A549 (cell line): Measurements from ENCODE around the gene FHIT.

Experiments
- BCL3 ChIP-seq: fragments of >200 bp; sonication (Bioruptor Twin); formaldehyde crosslinking; IDR thresholded peaks from 3 replicates; pipeline ENCODE4 v1.6.1; 2016
- CTCF ChIP-seq: fragments of >200 bp; sonication (Bioruptor Twin); formaldehyde crosslinking; IDR thresholded peaks from 3 replicates; pipeline ENCODE4 v1.5.1; 2016
- EP300 ChIP-seq, 2 experiments: fragments of >200 bp; sonication (Bioruptor Twin); formaldehyde crosslinking; IDR thresholded peaks; 2 replicates in 1 of 2; 3 replicates in 1 of 2; pipeline ENCODE4 v1.6.1; 2016 to 2017
- JUNB ChIP-seq: fragments of >200 bp; sonication (Bioruptor Twin); formaldehyde crosslinking; IDR thresholded peaks from 2 replicates; pipeline ENCODE4 v1.6.1; 2016
- POLR2A ChIP-seq: IDR thresholded peaks from 2 replicates; pipeline ENCODE4 v1.6.1; 2012; ENCODE audit warnings: mild to moderate bottlenecking, low read length
- POLR2AphosphoS2 ChIP-seq: conservative IDR thresholded peaks from 2 replicates; pipeline ENCODE4 v1.6.1; 2012; ENCODE audit warnings: low read length, improper control_type of control experiment, inconsistent platforms
- TFCP2L1 ChIP-seq: fragments of 250-450 bp; sonication (Bioruptor Pico); IDR thresholded peaks from 2 replicates; pipeline ENCODE4 v1.5.0; 2021; ENCODE audit warnings: mild to moderate bottlenecking

GRCh38 chr3:60948488-60948887 lies 302.8 kb downstream of the FHIT start:
- TF ChIP-seq POLR2A (no peak), CTCF (no peak), POLR2AphosphoS2 (no peak), JUNB (no peak), TFCP2L1 (no peak), EP300 (IDR thresholded peaks at IDR 0.05) (no peak), BCL3 (no peak)
